Spleen (tissue), 11 donors: ENCODE results near the gene DCP1A. TPM values are rescaled to one million over a fixed set of nuclear protein-coding genes. Genes with fewer than 3 reads are reported as not detected.
A peak's percentile ranks its signal among the peaks of the same experiment; 100 is the strongest.

Experiments
- DNase-seq: peaks from one replicate; pipeline ENCODE4 v3.0.0-alpha.2; 2020
- H3K27ac ChIP-seq, 8 donors: fragments of 200-600 bp; sonication (generic) in 7 of 8; 1 replicate in 4 of 8; 2 replicates in 4 of 8; pipeline versions ENCODE4 v1.5.0 to v1.8.0; 2016 to 2021; ENCODE audit warnings: inconsistent platforms in 4 of 8, mild to moderate bottlenecking in 4 of 8, moderate library complexity in 1 of 8
- H3K27me3 ChIP-seq, 7 donors: fragments of 200-600 bp; sonication (generic) in 6 of 7; replicated peaks in 1 of 7; 1 replicate in 4 of 7; 2 replicates in 3 of 7; pipeline versions ENCODE4 v1.5.0 to v1.8.0; 2016 to 2021; ENCODE audit warnings: inconsistent platforms in 3 of 7, mild to moderate bottlenecking in 1 of 7
- H3K36me3 ChIP-seq, 6 donors: fragments of 200-600 bp; sonication (generic) in 5 of 6; 1 replicate in 4 of 6; 2 replicates in 2 of 6; pipeline versions ENCODE4 v1.5.0 to v1.8.0; 2016 to 2021; ENCODE audit warnings: inconsistent platforms in 2 of 6
- H3K4me1 ChIP-seq, 6 donors: fragments of 200-600 bp; sonication (generic) in 5 of 6; 1 replicate in 3 of 6; 2 replicates in 3 of 6; pipeline versions ENCODE4 v1.5.0 to v1.8.0; 2016 to 2021; ENCODE audit warnings: inconsistent platforms in 3 of 6
- H3K4me3 ChIP-seq, 8 donors: fragments of 200-600 bp; sonication (generic) in 7 of 8; 1 replicate in 4 of 8; 2 replicates in 4 of 8; pipeline versions ENCODE4 v1.5.0 to v1.8.0; 2016 to 2021; ENCODE audit warnings: inconsistent platforms in 4 of 8, mild to moderate bottlenecking in 4 of 8, moderate library complexity in 2 of 8
- H3K9me3 ChIP-seq, 8 donors: fragments of 200-600 bp; sonication (generic) in 7 of 8; 1 replicate in 4 of 8; 2 replicates in 4 of 8; pipeline versions ENCODE4 v1.5.0 to v1.8.0; 2016 to 2021; ENCODE audit warnings: inconsistent platforms in 4 of 8
- POLR2A ChIP-seq, 3 donors: fragments of 450-650 bp; IDR thresholded peaks; one replicate each; pipeline ENCODE4 v1.5.1; 2017; ENCODE audit warnings: antibody characterized with exemption in 3 of 3, mild to moderate bottlenecking in 1 of 3
- POLR2AphosphoS5 ChIP-seq, 3 donors: sonication (generic); formaldehyde crosslinking; IDR thresholded peaks; one replicate each; pipeline ENCODE4 v1.5.1; 2017; ENCODE audit warnings: antibody characterized with exemption in 3 of 3
- WGBS, 5 donors: extraction: QIAGEN DNeasy Blood & Tissue Kit in 3 of 5; methylation state at CpG; one replicate each; pipeline versions ENCODE4 v1.1.5 to v1.1.7; 2013 to 2018; 5-methylcytosine and 5-hydroxymethylcytosine counted together
- intact Hi-C: fragments of 100-400 bp; cut with DNase I; formaldehyde crosslinking; loops from one replicate; pipeline ENCODE4 v1.15.0; 2023; ENCODE audit warnings: low total_unique reads
- polyA plus RNA-seq, 3 donors: library from polyadenylated mRNA; stranded (reverse); fragments of 200-250 nt; gene quantifications; one replicate each; pipeline ENCODE4 v1.2.1, GENCODE V29; 2013
- total RNA-seq, 7 donors: library from RNA; depleted of rRNA in 3 of 7; stranded (reverse); fragments of >200 nt in 3 of 7; fragmentation: NEBNext Ultra II Directional in 4 of 7; extraction: Animal tissue kit (Norgen Biotek cat#: 25700) in 4 of 7; gene quantifications; one replicate each; pipeline versions ENCODE4 v1.1.0 to v1.2.1, GENCODE V29; 2016 to 2021
- TF ChIP-seq, protein P1 (sequence below), 11 experiments: fragments of 200-600 bp in 7 of 11; fragments of 450-650 bp in 4 of 11; sonication (generic) in 4 of 11; IDR thresholded peaks in 8 of 11; conservative IDR thresholded peaks in 3 of 11; 1 replicate in 7 of 11; 2 replicates in 4 of 11; pipeline versions ENCODE4 v1.4.0 to v1.8.0; 2016 to 2021; ENCODE audit warnings: antibody characterized with exemption in 11 of 11, inconsistent platforms in 4 of 11, mild to moderate bottlenecking in 1 of 11
- donor health status: healthy with polysubstance abuse.
- donor health status: DM: no; HTN: no; CAD: no; lungs with moderate emphysema.
- donor health status: DM: no; HTN: no; CAD: no.
- donor health status: Bipolar disorder and iron deficiency.
- donor health status: healthy.
- donor health status: DM: no; HTN: no; CAD: no.
- donor health status: DM: yes; HTN: yes; CAD: no.

DCP1A gene
- total and polyA plus RNA-seq, 10 donors = 4.0 to 28.1 (median 23.3) TPM

- 71 to 79% (median 72%) methylated on average over 1 of the region's 1 CpG for WGBS, 5 donors
- no peak for DNase-seq
- no peaks in the 10 kb centered on the region for H3K9me3 ChIP-seq
- intact Hi-C loops = no loop called here
- TF ChIP-seq, protein P1, sequence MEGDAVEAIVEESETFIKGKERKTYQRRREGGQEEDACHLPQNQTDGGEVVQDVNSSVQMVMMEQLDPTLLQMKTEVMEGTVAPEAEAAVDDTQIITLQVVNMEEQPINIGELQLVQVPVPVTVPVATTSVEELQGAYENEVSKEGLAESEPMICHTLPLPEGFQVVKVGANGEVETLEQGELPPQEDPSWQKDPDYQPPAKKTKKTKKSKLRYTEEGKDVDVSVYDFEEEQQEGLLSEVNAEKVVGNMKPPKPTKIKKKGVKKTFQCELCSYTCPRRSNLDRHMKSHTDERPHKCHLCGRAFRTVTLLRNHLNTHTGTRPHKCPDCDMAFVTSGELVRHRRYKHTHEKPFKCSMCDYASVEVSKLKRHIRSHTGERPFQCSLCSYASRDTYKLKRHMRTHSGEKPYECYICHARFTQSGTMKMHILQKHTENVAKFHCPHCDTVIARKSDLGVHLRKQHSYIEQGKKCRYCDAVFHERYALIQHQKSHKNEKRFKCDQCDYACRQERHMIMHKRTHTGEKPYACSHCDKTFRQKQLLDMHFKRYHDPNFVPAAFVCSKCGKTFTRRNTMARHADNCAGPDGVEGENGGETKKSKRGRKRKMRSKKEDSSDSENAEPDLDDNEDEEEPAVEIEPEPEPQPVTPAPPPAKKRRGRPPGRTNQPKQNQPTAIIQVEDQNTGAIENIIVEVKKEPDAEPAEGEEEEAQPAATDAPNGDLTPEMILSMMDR (IDR thresholded peaks at IDR 0.05 in 8 of 11, conservative IDR thresholded peaks at IDR 0.05 in 3 of 11) = no peak
- TF ChIP-seq POLR2A (IDR thresholded peaks at IDR 0.05) = no peak
- no peak for TF ChIP-seq POLR2AphosphoS5 (IDR thresholded peaks at IDR 0.05)
- no peaks in the 10 kb centered on the region for H3K27me3 ChIP-seq
- peak overlapping the region in 5 of 8 donors; percentile 19 to 48 (median 40) for H3K27ac ChIP-seq
- H3K4me3 ChIP-seq = no peak overlapping the region
- peaks cover 0 to 10% (median 2%) of the 10 kb centered on the region in 6 donors for H3K4me1 ChIP-seq
- peaks cover 0 to 96% (median 59%) of the 10 kb centered on the region in 6 donors for H3K36me3 ChIP-seq
These were observed 60.6 kb downstream of the DCP1A start for GRCh38 chr3:53286727-53287126.

DNA sequence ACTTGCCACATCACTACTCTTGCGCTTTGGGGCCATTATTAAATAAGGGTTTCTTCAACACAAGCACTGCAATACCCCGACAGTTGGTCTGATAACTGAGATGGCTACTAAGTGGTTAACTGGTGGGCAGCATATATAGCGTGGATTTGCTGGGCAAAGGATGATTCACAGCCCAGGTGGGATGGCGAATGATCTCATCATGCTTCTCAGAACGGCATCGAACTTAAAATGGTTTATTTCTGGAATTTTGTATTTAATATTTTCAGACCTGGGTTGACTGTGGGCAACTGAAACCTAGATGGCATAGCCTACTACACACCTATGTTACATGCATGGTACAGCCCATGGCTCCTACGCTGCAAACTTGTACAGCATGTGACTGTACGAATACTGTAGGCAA lies 64.8 kb downstream of the DCP1A start:
- peaks cover 0 to 69% (median 42%) of the 10 kb centered on the region in 6 donors for H3K36me3 ChIP-seq
- H3K27me3 ChIP-seq = no peaks in the 10 kb centered on the region
- peaks cover 0 to 7% (median 2%) of the 10 kb centered on the region in 6 donors for H3K4me1 ChIP-seq
- no peak overlapping the region for H3K4me3 ChIP-seq
- TF ChIP-seq, protein P1 (IDR thresholded peaks at IDR 0.05 in 8 of 11, conservative IDR thresholded peaks at IDR 0.05 in 3 of 11) = no peak
- no peak for TF ChIP-seq POLR2A (IDR thresholded peaks at IDR 0.05)
- no peak for TF ChIP-seq POLR2AphosphoS5 (IDR thresholded peaks at IDR 0.05)
- intact Hi-C loops = no loop called here
- no peaks in the 10 kb centered on the region for H3K9me3 ChIP-seq
- 93 to 98% (median 94%) methylated on average over 8 of the region's 8 CpGs for WGBS, 5 donors
- no peak overlapping the region for H3K27ac ChIP-seq
- no peak for DNase-seq

- Histone ChIP-seq H3K4me3 (no peak overlapping the region), H3K27me3 (no peaks in the 10 kb centered on the region), H3K4me1 (no peaks in the 10 kb centered on the region), H3K9me3 (no peaks in the 10 kb centered on the region), H3K27ac (no peak overlapping the region), H3K36me3 (peaks cover 0 to 30% (median 7%) of the 10 kb centered on the region in 6 donors)
- intact Hi-C loops = no loop called here
- TF ChIP-seq, protein P1 (IDR thresholded peaks at IDR 0.05 in 8 of 11, conservative IDR thresholded peaks at IDR 0.05 in 3 of 11) = no peak
- TF ChIP-seq POLR2A (IDR thresholded peaks at IDR 0.05) = no peak
- WGBS, 5 donors = 77 to 89% (median 78%) methylated on average over 4 of the region's 4 CpGs
- DNase-seq = no peak
These were observed 68.7 kb downstream of the DCP1A start for GRCh38 chr3:53278667-53279066.

GRCh38 chr3:53274938-53275605 lies 72.3 kb downstream of the DCP1A start:
- intact Hi-C loops = no loop called here
- TF ChIP-seq POLR2AphosphoS5 (IDR thresholded peaks at IDR 0.05) = no peak
- TF ChIP-seq POLR2A (IDR thresholded peaks at IDR 0.05) = no peak
- TF ChIP-seq, protein P1 (IDR thresholded peaks at IDR 0.05 in 8 of 11, conservative IDR thresholded peaks at IDR 0.05 in 3 of 11) = no peak
- Histone ChIP-seq H3K36me3 (no peaks in the 10 kb centered on the region), H3K27ac (no peak overlapping the region), H3K4me3 (no peak overlapping the region), H3K9me3 (no peaks in the 10 kb centered on the region), H3K4me1 (peaks cover 0 to 13% (median 3%) of the 10 kb centered on the region in 6 donors), H3K27me3 (no peaks in the 10 kb centered on the region)
- WGBS, 5 donors = 39 to 52% (median 45%) methylated on average over 5 of the region's 5 CpGs
- DNase-seq = no peak
